Measurements from ENCODE around the gene DHH.
"Not testable (repeated sequence)": the region's sequence is repeated elsewhere in the genome, so short reads cannot be mapped to it uniquely, and the experiment has no call there.

The DHH gene

GRCh38 chr12:49068879-49069506, 25.6 kb downstream of the DHH start:
- no peak for DNase-seq

GRCh38 chr12:49066120-49066519, 28.5 kb downstream of the DHH start:
- no peak for DNase-seq

GRCh38 chr12:49064767-49065152, 29.8 kb downstream of the DHH start:
- no peak for DNase-seq

GRCh38 chr12:49061916-49062315, 32.7 kb downstream of the DHH start:
- not testable (repeated sequence) for DNase-seq

- no peak for DNase-seq
Measured at GRCh38 chr12:49061157-49061650, 33.4 kb downstream of the DHH start.

- DNase-seq = peak; percentile 80 to 90
Measured at GRCh38 chr12:49060237-49061156, 34.1 kb downstream of the DHH start, which contains the start of gene KMT2D. Gene KMT2D, minus strand, starts transcription at chr12:49060794. Its CDS starts 5,470 bp downstream, at chr12:49055324.

GRCh38 chr12:49059299-49060171, 35.1 kb downstream of the DHH start:
- DNase-seq = no peak

- DNase-seq = no peak
Measured at GRCh38 chr12:49059045-49059298, 35.6 kb downstream of the DHH start.

GRCh38 chr12:49058366-49059044, 36.1 kb downstream of the DHH start:
- no peak for DNase-seq

- DNase-seq = no peak
Measured at GRCh38 chr12:49057888-49058287, 36.7 kb downstream of the DHH start.

- peak in 1 of 2 experiments; percentile 20 for DNase-seq
Measured at GRCh38 chr12:49055978-49056754, 38.4 kb downstream of the DHH start.

GRCh38 chr12:49055092-49055491, 39.5 kb downstream of the DHH start:
- no peak for DNase-seq

GRCh38 chr12:49054524-49054923, 40.1 kb downstream of the DHH start:
- no peak for DNase-seq

GRCh38 chr12:49054096-49054495, 40.5 kb downstream of the DHH start:
- DNase-seq = no peak

GRCh38 chr12:49052451-49053208, 42.0 kb downstream of the DHH start:
- no peak for DNase-seq

GRCh38 chr12:49051777-49052438, 42.7 kb downstream of the DHH start:
- no peak for DNase-seq

GRCh38 chr12:49051373-49051764, 43.2 kb downstream of the DHH start:
- no peak for DNase-seq

GRCh38 chr12:49050507-49051372, 43.9 kb downstream of the DHH start:
- no peak for DNase-seq

- DNase-seq = no peak
Measured at GRCh38 chr12:49049566-49050224, 44.9 kb downstream of the DHH start.

Data from NCI-H1930 (cell line).